ENCODE data around the gene KIAA1328.

KIAA1328 gene

GRCh38 chr18:37277804-37278203 lies 448.9 kb downstream of the KIAA1328 start:
- DNase-seq (ENCODE audit: low read depth in 2 of 2), result no peak

All from stimulated activated CD4-positive, alpha-beta T cell treated with anti-CD3 and anti-CD28 coated beads, Interleukin-4, amount 100 ng/mL, for 48 hours (primary cell).